Fibroblast of mammary gland (primary cell): Measurements from ENCODE around the gene PIK3CB.

Source experiments
- DNase-seq: peaks from one replicate; pipeline ENCODE4 v3.0.0-alpha.2; 2010; ENCODE audit warnings: low read depth
- H3K4me3 ChIP-seq: 2 replicates; pipeline ENCODE4 v1.5.1; 2011; ENCODE audit warnings: low read depth, mild to moderate bottlenecking, low read length, moderate library complexity; ENCODE audit not compliant: control insufficient read depth
- CTCF ChIP-seq: conservative IDR thresholded peaks from 2 replicates; pipeline ENCODE4 v1.5.1; 2011; ENCODE audit warnings: low read depth, low read length, inconsistent platforms; ENCODE audit not compliant: control insufficient read depth, insufficient read depth

PIK3CB gene

GRCh38 chr3:138675393-138675792 is 159.3 kb downstream of the PIK3CB start:
- H3K4me3 ChIP-seq, result no peak overlapping the region
- DNase-seq, result peak; percentile 44
- TF ChIP-seq CTCF, result no peak

- H3K4me3 ChIP-seq, result no peak overlapping the region
- DNase-seq, result peak; percentile 69
- no peak for TF ChIP-seq CTCF
Observed at GRCh38 chr3:138673641-138674530, 160.8 kb downstream of the PIK3CB start.

GRCh38 chr3:138670407-138670806 is 164.3 kb downstream of the PIK3CB start:
- no peak overlapping the region for H3K4me3 ChIP-seq
- no peak for TF ChIP-seq CTCF
- DNase-seq, result no peak

- TF ChIP-seq CTCF, result no peak
- DNase-seq, result no peak
- no peak overlapping the region for H3K4me3 ChIP-seq
Observed at GRCh38 chr3:138668107-138668506, 166.6 kb downstream of the PIK3CB start.

GRCh38 chr3:138657508-138657907 is 177.2 kb downstream of the PIK3CB start:
- H3K4me3 ChIP-seq, result no peak overlapping the region
- no peak for DNase-seq
- no peak for TF ChIP-seq CTCF

GRCh38 chr3:138653567-138653966 is 181.2 kb downstream of the PIK3CB start:
- no peak for TF ChIP-seq CTCF
- DNase-seq, result no peak
- no peak overlapping the region for H3K4me3 ChIP-seq
